Coronary artery (tissue), 2 donors: ENCODE measurements around the gene DHX30.

Source experiments
- DNase-seq: peaks from one replicate; pipeline ENCODE4 v3.0.0-alpha.2; 2017; ENCODE audit warnings: low spot score
- H3K27ac ChIP-seq, 2 donors: fragments of 200-600 bp; sonication (generic); one replicate each; pipeline ENCODE4 v1.5.1; 2016 to 2019
- H3K4me3 ChIP-seq: fragments of 200-600 bp; sonication (generic); 2 replicates; pipeline ENCODE4 v1.5.1; 2016; ENCODE audit warnings: mild to moderate bottlenecking, moderate library complexity
- TF ChIP-seq, protein P1 (sequence below): fragments of 200-600 bp; sonication (generic); IDR thresholded peaks from one replicate; pipeline ENCODE4 v1.5.1; 2019; ENCODE audit warnings: antibody characterized with exemption

DHX30 gene

DNA sequence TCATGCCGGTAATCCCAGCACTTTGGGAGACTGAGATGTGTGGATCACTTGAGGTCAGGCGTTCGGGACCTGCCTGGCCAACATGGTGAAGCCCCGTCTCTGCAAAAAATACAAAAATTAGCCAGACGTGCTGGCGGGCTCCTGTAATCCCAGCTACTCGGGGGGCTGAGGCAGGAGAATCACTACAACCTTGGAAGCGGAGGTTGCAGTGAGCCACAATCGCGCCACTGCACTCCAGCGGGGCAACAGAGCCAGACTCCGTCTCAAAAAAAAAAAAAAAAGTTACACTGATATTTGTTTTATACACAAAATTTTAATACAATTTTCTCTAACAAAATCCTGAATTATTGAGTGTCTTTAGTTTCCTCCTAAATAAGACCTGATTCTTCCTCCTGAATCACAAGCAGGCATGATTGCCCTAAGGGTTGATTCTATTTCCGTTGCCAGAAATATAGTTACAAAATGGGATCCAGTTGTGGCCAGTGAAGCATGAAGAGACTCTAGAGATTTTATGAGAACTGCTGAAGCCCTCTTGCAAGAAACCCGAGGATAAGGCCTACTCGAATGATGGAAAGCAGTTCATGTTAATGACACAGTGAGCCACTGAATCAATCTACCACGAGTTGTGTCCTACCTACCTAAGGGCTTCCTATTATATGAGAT lies 11.6 kb upstream of the DHX30 start:
- H3K4me3 ChIP-seq: no peak overlapping the region
- no peak for DNase-seq
- H3K27ac ChIP-seq: no peak overlapping the region
- TF ChIP-seq, protein P1, sequence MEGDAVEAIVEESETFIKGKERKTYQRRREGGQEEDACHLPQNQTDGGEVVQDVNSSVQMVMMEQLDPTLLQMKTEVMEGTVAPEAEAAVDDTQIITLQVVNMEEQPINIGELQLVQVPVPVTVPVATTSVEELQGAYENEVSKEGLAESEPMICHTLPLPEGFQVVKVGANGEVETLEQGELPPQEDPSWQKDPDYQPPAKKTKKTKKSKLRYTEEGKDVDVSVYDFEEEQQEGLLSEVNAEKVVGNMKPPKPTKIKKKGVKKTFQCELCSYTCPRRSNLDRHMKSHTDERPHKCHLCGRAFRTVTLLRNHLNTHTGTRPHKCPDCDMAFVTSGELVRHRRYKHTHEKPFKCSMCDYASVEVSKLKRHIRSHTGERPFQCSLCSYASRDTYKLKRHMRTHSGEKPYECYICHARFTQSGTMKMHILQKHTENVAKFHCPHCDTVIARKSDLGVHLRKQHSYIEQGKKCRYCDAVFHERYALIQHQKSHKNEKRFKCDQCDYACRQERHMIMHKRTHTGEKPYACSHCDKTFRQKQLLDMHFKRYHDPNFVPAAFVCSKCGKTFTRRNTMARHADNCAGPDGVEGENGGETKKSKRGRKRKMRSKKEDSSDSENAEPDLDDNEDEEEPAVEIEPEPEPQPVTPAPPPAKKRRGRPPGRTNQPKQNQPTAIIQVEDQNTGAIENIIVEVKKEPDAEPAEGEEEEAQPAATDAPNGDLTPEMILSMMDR: no peak

DNA sequence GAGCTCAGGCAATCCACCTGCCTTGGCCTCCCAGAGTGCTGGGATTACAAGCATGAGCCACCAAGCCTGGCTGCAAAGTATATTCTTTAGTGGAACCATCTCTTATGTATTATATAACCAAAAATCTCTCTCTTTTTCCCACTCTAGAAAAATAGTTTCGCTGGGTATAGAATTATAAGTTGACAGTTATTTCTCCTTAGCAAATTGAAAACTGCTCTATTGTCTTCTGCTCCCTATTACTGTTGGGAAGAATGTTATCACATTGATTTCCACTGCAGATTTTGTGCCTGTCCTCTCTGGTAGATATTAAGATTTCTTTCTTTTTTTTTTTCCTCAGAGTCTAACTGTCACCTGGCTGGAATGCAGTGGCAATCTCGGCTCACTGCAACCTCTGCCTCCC lies 10.2 kb upstream of the DHX30 start:
- H3K4me3 ChIP-seq: no peak overlapping the region
- TF ChIP-seq, protein P1: no peak
- no peak overlapping the region for H3K27ac ChIP-seq
- DNase-seq: no peak

GRCh38 chr3:47794544-47794943 lies 8.4 kb upstream of the DHX30 start:
- Histone ChIP-seq H3K27ac (no peak overlapping the region), H3K4me3 (no peak overlapping the region)
- DNase-seq: no peak
- TF ChIP-seq, protein P1: no peak

GRCh38 chr3:47799733-47800132 lies 3.2 kb upstream of the DHX30 start:
- TF ChIP-seq, protein P1: no peak
- Histone ChIP-seq H3K4me3 (no peak overlapping the region), H3K27ac (no peak overlapping the region)
- DNase-seq: no peak

DNA sequence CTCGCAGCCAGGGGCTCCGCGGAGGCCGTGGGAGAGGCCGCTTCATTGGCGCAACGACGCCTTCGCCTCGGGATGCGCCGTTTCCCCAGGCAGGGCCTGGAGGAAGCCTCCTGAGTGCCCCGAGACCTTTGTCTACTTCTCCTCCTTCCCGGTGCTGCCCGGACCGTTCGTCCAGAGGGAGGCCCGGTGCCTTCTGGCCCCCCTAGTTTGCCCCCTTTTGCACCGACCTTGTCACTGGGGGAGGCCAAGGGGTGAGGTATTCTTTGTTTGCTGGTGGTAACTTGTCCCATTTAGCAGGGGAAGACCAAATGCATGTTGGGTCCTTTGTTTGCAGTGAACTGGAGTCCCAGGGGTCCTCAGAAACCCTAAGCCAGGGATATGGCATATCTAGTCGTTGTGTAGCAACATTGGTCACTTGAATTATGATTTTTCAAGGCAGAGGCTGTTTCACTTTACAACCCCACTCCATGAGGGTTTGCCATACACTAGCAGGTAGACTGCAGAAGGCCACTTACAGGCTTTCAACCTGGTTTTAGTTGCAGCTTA lies 615 bp downstream of the DHX30 start:
- Histone ChIP-seq H3K27ac (peak overlapping the region; percentile 97 to 99), H3K4me3 (peak overlapping the region; percentile 98)
- TF ChIP-seq, protein P1: no peak
- no peak for DNase-seq

DNA sequence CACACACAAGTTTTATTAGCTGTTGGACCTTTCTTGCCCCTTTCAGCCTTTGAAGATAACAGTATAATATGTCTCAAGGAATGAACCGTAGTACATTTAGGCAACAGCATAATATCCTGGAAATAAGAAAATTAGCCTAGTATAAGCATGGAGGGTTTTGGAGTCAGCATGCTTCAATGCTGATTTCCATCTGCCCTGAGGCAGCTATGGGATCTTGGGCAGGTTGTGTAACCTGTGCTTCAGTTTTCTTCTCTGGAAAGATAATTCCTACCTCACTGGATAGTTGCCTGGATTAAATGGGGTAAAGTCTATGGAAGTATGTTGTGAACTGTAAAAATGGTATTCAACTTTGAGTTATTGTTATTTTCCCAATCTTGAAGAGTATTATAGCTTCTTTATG lies 1.6 kb downstream of the DHX30 start:
- TF ChIP-seq, protein P1: no peak
- DNase-seq: no peak
- Histone ChIP-seq H3K4me3 (no peak overlapping the region), H3K27ac (no peak overlapping the region)

DNA sequence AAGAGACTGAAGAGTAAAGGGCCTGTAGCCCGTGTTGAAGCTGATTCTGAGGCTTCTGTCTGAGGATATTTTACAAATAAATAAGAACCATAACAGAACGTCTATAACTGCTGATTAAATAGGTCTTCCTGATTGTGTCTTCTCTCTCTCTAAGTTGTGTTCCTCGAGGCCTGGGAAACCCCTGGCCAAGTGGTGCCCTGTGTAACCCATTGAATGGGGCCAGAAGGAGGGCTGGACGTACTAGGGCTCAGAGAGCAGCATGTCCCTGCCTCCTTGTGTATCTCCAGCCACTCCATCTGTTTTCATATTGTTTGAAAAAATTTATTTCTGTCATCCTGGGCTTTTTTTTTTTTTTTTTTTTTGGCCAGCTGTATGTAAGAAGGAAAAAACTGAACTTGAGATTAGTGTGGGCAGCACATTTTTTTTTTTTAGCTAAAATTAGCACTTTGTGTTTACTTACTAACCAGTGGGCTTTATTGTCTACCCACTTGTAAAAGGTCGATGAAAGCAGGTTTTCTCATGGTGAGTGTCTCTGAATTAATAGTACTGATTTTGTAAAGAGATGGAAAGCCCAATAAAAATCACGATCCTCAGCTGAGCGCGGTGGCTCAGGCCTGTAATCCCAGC lies 10.7 kb downstream of the DHX30 start:
- no peak overlapping the region for H3K4me3 ChIP-seq
- DNase-seq: no peak
- TF ChIP-seq, protein P1: no peak
- H3K27ac ChIP-seq: no peak overlapping the region
